IMR-90 (cell line): ENCODE results near the gene SIN3B. TPM values are rescaled to one million over a fixed set of nuclear protein-coding genes. Genes with fewer than 3 reads are reported as not detected.

Source experiments
- ATAC-seq: fragments of 200-7000 bp; cut with Tn5 transposase; 2 replicates; pipeline ENCODE4 v1.9.1; 2020; ENCODE audit warnings: low read depth, mild to moderate bottlenecking, moderate library complexity
- BruUV-seq: library from RNA; stranded (reverse); fragments of 400-500 nt; replicated peaks from 2 replicates; lab custom pipeline; 2021; lab: Mats Ljungman, UMichigan
- CTCF ChIA-PET: fragments of 300-600 bp; formaldehyde crosslinking; extraction: SDS; loops from one replicate; lab custom pipeline; 2021; ENCODE audit warnings: antibody characterized with exemption; lab: Yijun Ruan, JAX
- POLR2A ChIA-PET: fragments of 300-600 bp; sonication (Branson Sonifier 250); formaldehyde crosslinking; loops from one replicate; lab custom pipeline; 2022; ENCODE audit warnings: antibody characterized with exemption; ENCODE audit not compliant: unreplicated experiment; lab: Charles Lee
- DNase-seq: peaks from one replicate; pipeline ENCODE4 v3.0.0; 2013
- H2AFZ ChIP-seq: replicated peaks from 2 replicates; pipeline ENCODE3; 2013; ENCODE audit warnings: low read length, mild to moderate bottlenecking; ENCODE audit not compliant: poor library complexity
- H2AK5ac ChIP-seq: 2 replicates; pipeline ENCODE4 v1.6.1; 2013; ENCODE audit warnings: low read depth, low read length, inconsistent platforms
- H2AK9ac ChIP-seq: replicated peaks from 2 replicates; pipeline ENCODE3; 2013; ENCODE audit warnings: mild to moderate bottlenecking, low read depth, low read length, moderate library complexity; ENCODE audit not compliant: poor library complexity
- H2BK120ac ChIP-seq: 2 replicates; pipeline ENCODE4 v1.6.1; 2013; ENCODE audit warnings: low read depth, low read length, inconsistent platforms
- H2BK15ac ChIP-seq: 3 replicates; pipeline ENCODE4 v1.6.1; 2013; ENCODE audit warnings: low read depth, low read length, inconsistent platforms
- H2BK20ac ChIP-seq: 2 replicates; pipeline ENCODE4 v1.6.1; 2013; ENCODE audit warnings: low read depth, mild to moderate bottlenecking, inconsistent platforms, low read length, moderate library complexity
- H2BK5ac ChIP-seq: 2 replicates; pipeline ENCODE4 v1.6.1; 2013; ENCODE audit warnings: mild to moderate bottlenecking, low read depth, low read length, inconsistent platforms; ENCODE audit not compliant: poor library complexity, severe bottlenecking
- H3K14ac ChIP-seq: replicated peaks from 2 replicates; pipeline ENCODE4 v1.6.1; 2013; ENCODE audit warnings: low read depth, low read length, inconsistent platforms
- H3K18ac ChIP-seq: 2 replicates; pipeline ENCODE4 v1.6.1; 2013; ENCODE audit warnings: low read depth, low read length, control low read depth
- H3K23ac ChIP-seq: 2 replicates; pipeline ENCODE4 v1.6.1; 2013; ENCODE audit warnings: low read depth, low read length, inconsistent platforms
- H3K27ac ChIP-seq: 2 replicates; pipeline ENCODE4 v1.5.1; 2013; ENCODE audit warnings: mild to moderate bottlenecking, control low read depth, low read length; ENCODE audit not compliant: insufficient read depth
- H3K27me3 ChIP-seq: 2 replicates; pipeline ENCODE4 v1.6.1; 2013; ENCODE audit warnings: low read length; ENCODE audit not compliant: control insufficient read depth, insufficient read depth
- H3K36me3 ChIP-seq: 2 replicates; pipeline ENCODE4 v1.6.1; 2013; ENCODE audit warnings: low read length, mixed read lengths; ENCODE audit not compliant: control insufficient read depth, insufficient read depth
- H3K4ac ChIP-seq: 2 replicates; pipeline ENCODE4 v1.6.1; 2013; ENCODE audit warnings: low read depth, low read length, inconsistent platforms
- H3K4me1 ChIP-seq: 2 replicates; pipeline ENCODE4 v1.6.1; 2013; ENCODE audit warnings: low read length, mixed read lengths; ENCODE audit not compliant: control insufficient read depth, insufficient read depth
- H3K4me2 ChIP-seq: 2 replicates; pipeline ENCODE4 v1.6.1; 2013; ENCODE audit warnings: low read depth, mild to moderate bottlenecking, control low read depth, low read length, moderate library complexity
- H3K4me3 ChIP-seq: 2 replicates; pipeline ENCODE4 v1.5.1; 2013; ENCODE audit warnings: low read depth, mild to moderate bottlenecking, control low read depth, low read length, moderate library complexity; ENCODE audit not compliant: insufficient read depth
- H3K56ac ChIP-seq: 2 replicates; pipeline ENCODE4 v1.6.1; 2013; ENCODE audit warnings: low read length, inconsistent platforms; ENCODE audit not compliant: insufficient read depth; ENCODE audit errors: extremely low read depth
- H3K79me1 ChIP-seq, 2 experiments: 2 replicates each; pipeline ENCODE4 v1.6.1; 2013; ENCODE audit warnings: low read length in 2 of 2, inconsistent platforms in 1 of 2, low read depth in 1 of 2
- H3K9ac ChIP-seq: 2 replicates; pipeline ENCODE4 v1.6.1; 2013; ENCODE audit warnings: low read depth, low read length, control low read depth
- H3K9me1 ChIP-seq: 2 replicates; pipeline ENCODE4 v1.6.1; 2013; ENCODE audit warnings: low read length, inconsistent platforms; ENCODE audit not compliant: insufficient read depth
- H3K9me3 ChIP-seq: 2 replicates; pipeline ENCODE4 v1.6.1; 2013; ENCODE audit warnings: low read length; ENCODE audit not compliant: control insufficient read depth, insufficient read depth
- H4K20me1 ChIP-seq: 2 replicates; pipeline ENCODE4 v1.6.1; 2013; ENCODE audit warnings: low read length, inconsistent platforms; ENCODE audit not compliant: insufficient read depth
- H4K5ac ChIP-seq: 2 replicates; pipeline ENCODE4 v1.6.1; 2013; ENCODE audit warnings: mild to moderate bottlenecking, low read depth, low read length, control low read depth
- H4K8ac ChIP-seq, 2 experiments: 2 replicates each; pipeline ENCODE4 v1.6.1; 2013; ENCODE audit warnings: low read depth in 2 of 2, low read length in 2 of 2, control low read depth in 1 of 2, inconsistent platforms in 1 of 2
- H4K91ac ChIP-seq: 2 replicates; pipeline ENCODE4 v1.6.1; 2013; ENCODE audit warnings: low read depth, low read length, inconsistent platforms; ENCODE audit not compliant: insufficient read depth
- CHD1 ChIP-seq: IDR thresholded peaks from 2 replicates; pipeline ENCODE4 v1.6.1; 2012; ENCODE audit warnings: low read depth, low read length, improper control_type of control experiment
- ELK1 ChIP-seq: fragments of 150-350 bp; IDR thresholded peaks from 2 replicates; pipeline ENCODE4 v1.6.1; 2016; ENCODE audit warnings: low read depth, mild to moderate bottlenecking, low read length, moderate library complexity, borderline replicate concordance
- MAFK ChIP-seq: IDR thresholded peaks from 2 replicates; pipeline ENCODE4 v1.6.1; 2012; ENCODE audit warnings: low read depth, low read length, improper control_type of control experiment
- MAZ ChIP-seq: IDR thresholded peaks from 2 replicates; pipeline ENCODE4 v1.6.1; 2012; ENCODE audit warnings: low read depth, mild to moderate bottlenecking, low read length, improper control_type of control experiment, moderate library complexity, borderline replicate concordance
- POLR2A ChIP-seq: IDR thresholded peaks from 2 replicates; pipeline ENCODE4 v1.6.1; 2012; ENCODE audit warnings: mild to moderate bottlenecking, low read depth, low read length
- RAD21 ChIP-seq: IDR thresholded peaks from 2 replicates; pipeline ENCODE4 v1.6.1; 2012; ENCODE audit warnings: low read length, improper control_type of control experiment
- RFX5 ChIP-seq: IDR thresholded peaks from 2 replicates; pipeline ENCODE4 v1.8.0; 2012; ENCODE audit warnings: low read depth, mild to moderate bottlenecking, low read length, moderate library complexity
- USF2 ChIP-seq: fragments of 150-350 bp; IDR thresholded peaks from 2 replicates; pipeline ENCODE4 v1.6.1; 2017; ENCODE audit warnings: mild to moderate bottlenecking, antibody characterized with exemption, low read length, low read depth
- WGBS, 2 experiments: methylation state at CpG; one replicate each; pipeline versions ENCODE4 v1.1.5 to v1.1.7; 2013; ENCODE audit warnings: missing lambda C conversion rate in 2 of 2; ENCODE audit not compliant: insufficient read length in 1 of 2; ENCODE audit errors: extremely low coverage in 2 of 2; 5-methylcytosine and 5-hydroxymethylcytosine counted together
- dilution Hi-C: fragments of 300-500 bp; cut with HindIII; formaldehyde crosslinking; loops from one replicate; pipeline ENCODE4 v1.14.3; 2018; ENCODE audit warnings: low sequenced_read_pairs; ENCODE audit not compliant: unreplicated experiment
- in situ Hi-C: fragments of 300-500 bp; cut with MboI; formaldehyde crosslinking; loops from 3 replicates; pipeline ENCODE4 v1.14.3; 2019; ENCODE audit warnings: low sequenced_read_pairs, inconsistent platforms, mixed read lengths
- intact Hi-C: fragments of 100-400 bp; cut with micrococcal nuclease; formaldehyde crosslinking; loops from 2 replicates; pipeline ENCODE4 v1.10.0; 2022
- polyA plus RNA-seq, 3 experiments: library from polyadenylated mRNA; depleted of rRNA; stranded (reverse); fragments of >200 nt; gene quantifications; 2 replicates each; pipeline ENCODE4 v1.2.3, GENCODE V29; 2012; ENCODE audit warnings: low replicate concordance in 1 of 3
- total RNA-seq: library from RNA; depleted of rRNA; stranded (reverse); fragments of >200 nt; gene quantifications from 2 replicates; pipeline ENCODE4 v1.2.3, GENCODE V29; 2012

The SIN3B gene
- total and polyA plus RNA-seq, 2 of the 4 experiments (the other 2 are of a cell fraction) = 7.9 to 40.0 TPM

GRCh38 chr19:16892868-16893685 is 63.9 kb downstream of the SIN3B start:
- Histone ChIP-seq H3K4me1 (no peaks in the 10 kb centered on the region), H3K27ac (no peak overlapping the region), H3K9me1 (no peaks in the 10 kb centered on the region), H3K18ac (no peak overlapping the region), H2BK120ac (no peak overlapping the region), H2BK20ac (no peak overlapping the region), H2AFZ (no peak overlapping the region), H3K27me3 (peaks cover 8% of the 10 kb centered on the region; the same call in 1 of the 2 replicates), H2BK15ac (no peak overlapping the region), H2AK9ac (no peak overlapping the region), H4K5ac (no peak overlapping the region), H3K56ac (no peak overlapping the region), H3K36me3 (no peaks in the 10 kb centered on the region), H4K8ac (no peak overlapping the region), H2BK5ac (no peak overlapping the region), H3K9me3 (no peaks in the 10 kb centered on the region), H3K4me3 (no peak overlapping the region), H3K4me2 (no peak overlapping the region), H3K14ac (no peak overlapping the region), H3K4ac (no peak overlapping the region), H2AK5ac (no peak overlapping the region), H3K23ac (no peak overlapping the region), H4K91ac (no peak overlapping the region), H4K20me1 (no peaks in the 10 kb centered on the region), H3K9ac (no peak overlapping the region), H3K79me1 (no peaks in the 10 kb centered on the region)
- in situ Hi-C loops = no loop called here
- TF ChIP-seq MAFK (no peak), RAD21 (no peak), USF2 (no peak), CHD1 (no peak), ELK1 (no peak), RFX5 (no peak), MAZ (no peak), POLR2A (no peak)
- ATAC-seq (no peak), DNase-seq (no peak)
- CTCF ChIA-PET = no interaction called here
- intact Hi-C loops = no loop called here
- 72% methylated on average over 7 of the region's 19 CpGs; no CpG with 5 or more reads in 1 of the 2 experiments for WGBS, 2 experiments
- BruUV-seq = no TSS peak
- dilution Hi-C loops = no loop called here
- POLR2A ChIA-PET = no interaction called here
